ENCODE data around the gene GALNT17.

GALNT17 gene

GRCh38 chr7:71485586-71485985 is 353.6 kb downstream of the GALNT17 start:
- H3K4me2 ChIP-seq (ENCODE audit: low read length), result no peak overlapping the region
- H3K9me3 ChIP-seq (ENCODE audit: insufficient read depth, low read length), result no peaks in the 10 kb centered on the region
- no peak overlapping the region for H3K4me3 ChIP-seq (ENCODE audit: low read length)
- no peaks in the 10 kb centered on the region for H3K4me1 ChIP-seq (ENCODE audit: low read length)
- H2AFZ ChIP-seq (ENCODE audit: low read depth, low read length), result no peak overlapping the region
- H3K27ac ChIP-seq (ENCODE audit: low read length), result no peak overlapping the region
- no peaks in the 10 kb centered on the region for H3K79me2 ChIP-seq (ENCODE audit: low read length)
- no peak overlapping the region for H3K9ac ChIP-seq (ENCODE audit: low read length)
- no peaks in the 10 kb centered on the region for H3K36me3 ChIP-seq (replicated peaks; ENCODE audit: low read depth, low read length)
- no peaks in the 10 kb centered on the region for H4K20me1 ChIP-seq (ENCODE audit: insufficient read depth, low read length)
- no peaks in the 10 kb centered on the region for H3K27me3 ChIP-seq (ENCODE audit: low read depth, low read length)
- no peak for TF ChIP-seq CTCF (IDR thresholded peaks at IDR 0.05; ENCODE audit: low read depth, low read length)
- no peak for TF ChIP-seq EZH2phosphoT487 (IDR thresholded peaks at IDR 0.05; ENCODE audit: low read depth)

GRCh38 chr7:71486414-71486813 is 354.5 kb downstream of the GALNT17 start:
- Histone ChIP-seq H3K4me3 (ENCODE audit: low read length) (no peak overlapping the region), H3K27me3 (ENCODE audit: low read depth, low read length) (no peaks in the 10 kb centered on the region), H3K4me1 (ENCODE audit: low read length) (no peaks in the 10 kb centered on the region), H3K4me2 (ENCODE audit: low read length) (no peak overlapping the region), H4K20me1 (ENCODE audit: insufficient read depth, low read length) (no peaks in the 10 kb centered on the region), H3K9ac (ENCODE audit: low read length) (no peak overlapping the region), H3K9me3 (ENCODE audit: insufficient read depth, low read length) (no peaks in the 10 kb centered on the region), H3K79me2 (ENCODE audit: low read length) (no peaks in the 10 kb centered on the region), H3K27ac (ENCODE audit: low read length) (no peak overlapping the region), H2AFZ (ENCODE audit: low read depth, low read length) (no peak overlapping the region), H3K36me3 (replicated peaks; ENCODE audit: low read depth, low read length) (no peaks in the 10 kb centered on the region)
- no peak for TF ChIP-seq CTCF (IDR thresholded peaks at IDR 0.05; ENCODE audit: low read depth, low read length)
- no peak for TF ChIP-seq EZH2phosphoT487 (IDR thresholded peaks at IDR 0.05; ENCODE audit: low read depth)

GRCh38 chr7:71486856-71487628 is 355.1 kb downstream of the GALNT17 start:
- TF ChIP-seq CTCF (IDR thresholded peaks at IDR 0.05; ENCODE audit: low read depth, low read length), result no peak
- TF ChIP-seq EZH2phosphoT487 (IDR thresholded peaks at IDR 0.05; ENCODE audit: low read depth), result no peak
- Histone ChIP-seq H3K4me1 (ENCODE audit: low read length) (no peaks in the 10 kb centered on the region), H3K27me3 (ENCODE audit: low read depth, low read length) (no peaks in the 10 kb centered on the region), H4K20me1 (ENCODE audit: insufficient read depth, low read length) (no peaks in the 10 kb centered on the region), H3K4me3 (ENCODE audit: low read length) (no peak overlapping the region), H2AFZ (ENCODE audit: low read depth, low read length) (no peak overlapping the region), H3K9ac (ENCODE audit: low read length) (no peak overlapping the region), H3K36me3 (replicated peaks; ENCODE audit: low read depth, low read length) (no peaks in the 10 kb centered on the region), H3K9me3 (ENCODE audit: insufficient read depth, low read length) (no peaks in the 10 kb centered on the region), H3K4me2 (ENCODE audit: low read length) (no peak overlapping the region), H3K79me2 (ENCODE audit: low read length) (no peaks in the 10 kb centered on the region), H3K27ac (ENCODE audit: low read length) (no peak overlapping the region)

- Histone ChIP-seq H3K9me3 (ENCODE audit: insufficient read depth, low read length) (no peaks in the 10 kb centered on the region), H2AFZ (ENCODE audit: low read depth, low read length) (no peak overlapping the region), H3K27ac (ENCODE audit: low read length) (no peak overlapping the region), H3K4me1 (ENCODE audit: low read length) (no peaks in the 10 kb centered on the region), H4K20me1 (ENCODE audit: insufficient read depth, low read length) (no peaks in the 10 kb centered on the region), H3K4me3 (ENCODE audit: low read length) (no peak overlapping the region), H3K4me2 (ENCODE audit: low read length) (no peak overlapping the region), H3K79me2 (ENCODE audit: low read length) (no peaks in the 10 kb centered on the region), H3K27me3 (ENCODE audit: low read depth, low read length) (no peaks in the 10 kb centered on the region), H3K9ac (ENCODE audit: low read length) (no peak overlapping the region), H3K36me3 (replicated peaks; ENCODE audit: low read depth, low read length) (no peaks in the 10 kb centered on the region)
- no peak for TF ChIP-seq EZH2phosphoT487 (IDR thresholded peaks at IDR 0.05; ENCODE audit: low read depth)
- no peak for TF ChIP-seq CTCF (IDR thresholded peaks at IDR 0.05; ENCODE audit: low read depth, low read length)
These were observed 356.4 kb downstream of the GALNT17 start for GRCh38 chr7:71488308-71488707.
